Smooth muscle cell (in vitro differentiated cells): ENCODE results near the gene YDJC. TPM values are rescaled to one million over a fixed set of nuclear protein-coding genes. Genes with fewer than 3 reads are reported as not detected.
"Not testable (repeated sequence)": the region's sequence is repeated elsewhere in the genome, so short reads cannot be mapped to it uniquely, and the experiment has no call there.

Experiments used
- DNase-seq: peaks from one replicate; lab custom pipeline; 2025; ENCODE audit not compliant: unreplicated experiment; lab: John Stamatoyannopoulos, UW
- H2AFZ ChIP-seq: fragments of 200-600 bp; sonication (generic); 2 replicates; pipeline ENCODE4 v1.6.0; 2016; ENCODE audit warnings: antibody characterized with exemption, low read depth, mild to moderate bottlenecking
- H3F3A ChIP-seq: fragments of 200-600 bp; sonication (generic); 2 replicates; pipeline ENCODE4 v1.6.0; 2017; ENCODE audit warnings: antibody characterized with exemption, low read depth
- H3K27ac ChIP-seq: fragments of 200-600 bp; sonication (generic); 2 replicates; pipeline ENCODE4 v1.5.1; 2016; ENCODE audit warnings: low read depth, mild to moderate bottlenecking
- H3K27me3 ChIP-seq: fragments of 200-600 bp; sonication (generic); 2 replicates; pipeline ENCODE4 v1.6.1; 2016; ENCODE audit warnings: low read depth, mild to moderate bottlenecking
- H3K36me3 ChIP-seq: fragments of 200-600 bp; sonication (generic); 2 replicates; pipeline ENCODE4 v1.5.1; 2016; ENCODE audit warnings: low read depth
- H3K4me1 ChIP-seq: fragments of 200-600 bp; sonication (generic); 2 replicates; pipeline ENCODE4 v1.5.1; 2016; ENCODE audit warnings: low read depth
- H3K4me2 ChIP-seq: fragments of 200-600 bp; sonication (generic); 2 replicates; pipeline ENCODE4 v1.6.0; 2016; ENCODE audit warnings: mild to moderate bottlenecking
- H3K4me3 ChIP-seq: fragments of 200-600 bp; sonication (generic); 2 replicates; pipeline ENCODE4 v1.5.1; 2016; ENCODE audit warnings: mild to moderate bottlenecking
- H3K79me2 ChIP-seq: fragments of 200-600 bp; sonication (generic); 2 replicates; pipeline ENCODE4 v1.6.0; 2016; ENCODE audit warnings: low read depth, mild to moderate bottlenecking
- H3K9ac ChIP-seq: fragments of 200-600 bp; sonication (generic); 2 replicates; pipeline ENCODE4 v1.6.0; 2016; ENCODE audit warnings: low read depth
- H3K9me3 ChIP-seq: fragments of 200-600 bp; sonication (generic); replicated peaks from 2 replicates; pipeline ENCODE4 v1.5.1; 2016; ENCODE audit warnings: low read depth
- H4K20me1 ChIP-seq: fragments of 200-600 bp; sonication (generic); 2 replicates; pipeline ENCODE4 v1.6.0; 2016; ENCODE audit warnings: low read depth
- WGBS: methylation state at CpG from one replicate; pipeline ENCODE4 v1.1.7; 2016; ENCODE audit warnings: low lambda C conversion rate; 5-methylcytosine and 5-hydroxymethylcytosine counted together
- polyA plus RNA-seq: library from polyadenylated mRNA; unstranded; fragments of >200 nt; fragmentation: Nextera tagmentation; extraction: Ambion mirVana; gene quantifications from 2 replicates; pipeline ENCODE4 v1.2.1, GENCODE V29; 2016
- total RNA-seq: library from RNA; depleted of rRNA; stranded (reverse); fragments of >200 nt; gene quantifications from 2 replicates; pipeline ENCODE4 v1.2.3, GENCODE V29; 2014
- TF ChIP-seq, protein P1 (sequence below): fragments of 200-600 bp; sonication (generic); IDR thresholded peaks from 2 replicates; pipeline ENCODE4 v1.5.1; 2017; ENCODE audit warnings: borderline replicate concordance, mild to moderate bottlenecking, antibody characterized with exemption; ENCODE audit not compliant: insufficient read depth, poor library complexity, severe bottlenecking

Gene YDJC
- total and polyA plus RNA-seq, 2 experiments from 2014 or later: 15.2 to 19.3 TPM

DNA sequence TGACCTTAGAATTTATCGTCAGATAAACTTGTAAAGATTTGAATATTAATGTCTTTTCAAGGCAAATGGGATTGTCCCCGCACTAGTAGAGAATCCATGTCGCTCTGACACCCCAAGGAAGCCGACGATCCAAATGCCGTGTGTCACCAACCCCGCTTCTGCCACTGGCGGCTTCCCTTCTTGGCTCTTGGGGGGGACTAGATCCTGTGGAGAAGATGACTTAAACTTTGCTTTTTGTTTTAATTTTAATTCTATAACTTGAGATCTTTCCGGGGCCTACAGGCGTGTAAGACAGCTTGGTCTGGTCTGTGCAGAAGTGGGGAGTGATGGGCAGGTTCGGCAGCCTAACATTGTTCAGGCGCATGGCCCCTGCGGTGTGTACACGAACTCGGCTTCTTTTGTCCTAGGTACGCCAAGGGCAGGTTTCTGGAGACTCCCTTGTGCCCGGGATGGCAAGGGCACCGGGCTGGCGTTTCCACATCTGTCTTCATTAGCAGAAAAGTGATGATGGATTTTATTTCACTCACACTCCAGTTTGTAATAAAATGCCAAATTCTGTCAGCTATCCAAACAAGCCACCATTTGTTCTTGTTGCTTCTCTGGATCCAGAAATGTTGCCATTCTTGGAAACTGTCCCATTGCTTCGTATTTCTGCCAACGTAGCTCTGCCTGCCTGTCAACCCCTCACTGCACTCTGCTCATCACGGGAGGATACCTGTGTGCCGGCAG is 6.7 kb downstream of the YDJC start:
- no peak for DNase-seq
- Histone ChIP-seq H3K4me2 (no peak overlapping the region), H3K4me3 (no peak overlapping the region), H3K79me2 (peaks cover 36% of the 10 kb centered on the region), H2AFZ (no peak overlapping the region), H3K36me3 (no peaks in the 10 kb centered on the region), H4K20me1 (peaks cover 96% of the 10 kb centered on the region), H3K4me1 (no peaks in the 10 kb centered on the region), H3K27ac (no peak overlapping the region), H3K9me3 (no peaks in the 10 kb centered on the region), H3F3A (no peaks in the 10 kb centered on the region), H3K9ac (no peak overlapping the region), H3K27me3 (no peaks in the 10 kb centered on the region)
- 95% methylated on average over 23 of the region's 23 CpGs for WGBS
- TF ChIP-seq, protein P1, sequence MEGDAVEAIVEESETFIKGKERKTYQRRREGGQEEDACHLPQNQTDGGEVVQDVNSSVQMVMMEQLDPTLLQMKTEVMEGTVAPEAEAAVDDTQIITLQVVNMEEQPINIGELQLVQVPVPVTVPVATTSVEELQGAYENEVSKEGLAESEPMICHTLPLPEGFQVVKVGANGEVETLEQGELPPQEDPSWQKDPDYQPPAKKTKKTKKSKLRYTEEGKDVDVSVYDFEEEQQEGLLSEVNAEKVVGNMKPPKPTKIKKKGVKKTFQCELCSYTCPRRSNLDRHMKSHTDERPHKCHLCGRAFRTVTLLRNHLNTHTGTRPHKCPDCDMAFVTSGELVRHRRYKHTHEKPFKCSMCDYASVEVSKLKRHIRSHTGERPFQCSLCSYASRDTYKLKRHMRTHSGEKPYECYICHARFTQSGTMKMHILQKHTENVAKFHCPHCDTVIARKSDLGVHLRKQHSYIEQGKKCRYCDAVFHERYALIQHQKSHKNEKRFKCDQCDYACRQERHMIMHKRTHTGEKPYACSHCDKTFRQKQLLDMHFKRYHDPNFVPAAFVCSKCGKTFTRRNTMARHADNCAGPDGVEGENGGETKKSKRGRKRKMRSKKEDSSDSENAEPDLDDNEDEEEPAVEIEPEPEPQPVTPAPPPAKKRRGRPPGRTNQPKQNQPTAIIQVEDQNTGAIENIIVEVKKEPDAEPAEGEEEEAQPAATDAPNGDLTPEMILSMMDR: peak; percentile 2

DNA sequence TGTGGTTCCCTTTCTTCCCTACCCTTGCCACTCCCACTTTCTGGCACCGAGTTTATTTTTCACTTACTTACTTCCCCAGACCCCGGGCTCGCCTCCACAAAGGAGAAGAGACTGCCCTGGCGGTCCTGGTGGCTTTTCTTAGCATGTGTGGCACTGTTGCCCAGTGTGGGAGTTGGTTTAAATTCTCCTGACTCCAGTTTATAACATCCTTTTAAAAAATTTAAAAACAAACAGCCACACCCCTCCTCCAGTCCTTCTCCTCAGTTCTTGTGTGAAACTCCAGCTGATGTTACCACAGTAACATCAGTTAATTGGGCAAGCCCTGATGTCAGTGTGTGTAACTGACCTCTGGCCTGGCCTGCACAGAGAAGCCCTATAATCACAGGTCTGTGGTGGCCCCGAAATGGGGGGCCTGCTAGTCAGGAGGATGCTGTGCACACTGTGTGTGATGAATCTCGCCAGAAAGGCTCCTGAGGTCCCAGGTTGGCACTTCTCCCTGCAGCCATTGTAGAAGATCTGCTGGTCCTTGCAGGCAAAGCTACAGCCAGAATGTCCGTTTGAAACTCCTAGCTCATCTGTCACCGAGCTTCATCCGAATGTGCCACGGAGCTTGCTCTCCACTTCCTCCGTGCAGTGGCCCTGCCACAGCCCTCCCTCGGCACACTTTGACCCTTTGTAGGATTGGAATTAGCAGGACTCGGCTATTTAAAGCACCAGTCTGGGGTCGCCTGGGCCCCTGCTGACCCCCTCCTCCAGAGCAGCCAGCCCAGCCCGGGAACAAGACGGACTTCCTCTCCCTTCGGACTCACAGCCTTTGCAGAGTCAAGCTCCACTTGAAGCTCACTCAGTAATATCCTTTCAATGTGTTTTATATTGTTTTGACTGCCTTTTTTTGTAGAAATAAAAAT is 7.6 kb downstream of the YDJC start:
- H3K4me2 ChIP-seq: no peak overlapping the region
- no peak for DNase-seq
- no peaks in the 10 kb centered on the region for H3K27me3 ChIP-seq
- peaks cover 96% of the 10 kb centered on the region for H4K20me1 ChIP-seq
- no peaks in the 10 kb centered on the region for H3K36me3 ChIP-seq
- no peak overlapping the region for H3K27ac ChIP-seq
- no peaks in the 10 kb centered on the region for H3K4me1 ChIP-seq
- no peak overlapping the region for H2AFZ ChIP-seq
- no peak overlapping the region for H3K4me3 ChIP-seq
- TF ChIP-seq, protein P1: no peak
- no peaks in the 10 kb centered on the region for H3F3A ChIP-seq
- no peak overlapping the region for H3K9ac ChIP-seq
- H3K79me2 ChIP-seq: peaks cover 44% of the 10 kb centered on the region
- WGBS: 94% methylated on average over 17 of the region's 17 CpGs
- no peaks in the 10 kb centered on the region for H3K9me3 ChIP-seq

DNA sequence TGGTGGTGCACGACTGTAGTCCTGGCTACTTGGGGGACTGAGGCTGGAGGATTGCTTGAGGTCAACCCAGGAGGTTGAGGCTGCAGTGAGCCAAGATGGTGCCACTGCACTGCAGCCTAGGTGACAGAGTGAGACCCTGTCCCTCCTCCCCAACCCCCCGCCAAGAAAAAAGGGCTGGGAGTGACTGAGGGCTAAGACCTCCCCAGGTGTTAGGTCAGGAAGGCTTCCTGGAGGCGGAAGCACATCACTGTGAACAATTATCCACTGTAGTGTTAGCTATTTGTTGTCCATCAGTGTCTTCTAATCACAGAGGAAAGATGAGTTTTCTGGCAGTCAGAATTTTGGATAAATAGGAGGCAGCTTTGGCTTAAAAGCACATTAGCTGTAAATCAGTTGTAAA is 8.8 kb downstream of the YDJC start:
- H3K4me3 ChIP-seq: no peak overlapping the region
- H3K4me1 ChIP-seq: no peaks in the 10 kb centered on the region
- H3K9me3 ChIP-seq: no peaks in the 10 kb centered on the region
- H3K36me3 ChIP-seq: no peaks in the 10 kb centered on the region
- no peak overlapping the region for H3K4me2 ChIP-seq
- TF ChIP-seq, protein P1: no peak
- WGBS: 94% methylated on average over 3 of the region's 3 CpGs
- H3K27ac ChIP-seq: no peak overlapping the region
- H2AFZ ChIP-seq: no peak overlapping the region
- H4K20me1 ChIP-seq: peaks cover 97% of the 10 kb centered on the region
- no peak overlapping the region for H3K9ac ChIP-seq
- no peaks in the 10 kb centered on the region for H3F3A ChIP-seq
- H3K79me2 ChIP-seq: peaks cover 56% of the 10 kb centered on the region
- no peaks in the 10 kb centered on the region for H3K27me3 ChIP-seq
- no peak for DNase-seq

DNA sequence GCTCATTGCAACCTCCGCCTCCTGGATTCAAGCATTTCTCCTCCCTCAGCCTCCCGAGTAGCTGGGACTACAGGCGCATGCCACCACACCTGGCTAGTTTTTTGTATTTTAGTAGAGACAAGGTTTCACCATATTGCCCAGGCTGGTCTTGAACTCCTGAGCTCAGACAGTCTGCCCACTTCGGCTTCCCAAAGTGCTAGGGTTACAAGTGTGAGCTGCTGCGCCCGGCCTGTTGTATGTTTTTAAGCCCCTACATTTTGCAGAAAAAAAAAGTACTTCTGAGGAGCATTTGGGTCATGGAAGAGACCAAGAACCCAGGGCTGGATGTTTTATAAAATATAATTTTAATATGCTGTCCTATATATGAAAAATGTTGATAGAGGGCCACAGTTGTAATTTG is 12.5 kb downstream of the YDJC start:
- H3K36me3 ChIP-seq, H3F3A ChIP-seq, H2AFZ ChIP-seq, H3K9ac ChIP-seq, H3K9me3 ChIP-seq, H3K27ac ChIP-seq, H3K4me1 ChIP-seq, H3K4me3 ChIP-seq, DNase-seq, H3K27me3 ChIP-seq, H3K4me2 ChIP-seq: not testable (repeated sequence)
- Histone ChIP-seq H4K20me1 (peaks cover 96% of the 10 kb centered on the region), H3K79me2 (peaks cover 85% of the 10 kb centered on the region)
- WGBS: 100% methylated on average over 6 of the region's 6 CpGs
